Astrocyte of the cerebellum (primary cell): ENCODE data around the gene DPYSL5.
"Not testable (repeated sequence)": the region's sequence is repeated elsewhere in the genome, so short reads cannot be mapped to it uniquely, and the experiment has no call there.

Source experiments
- DNase-seq: peaks from one replicate; pipeline ENCODE4 v3.0.0-alpha.2; 2011; ENCODE audit warnings: low read depth
- H3K4me3 ChIP-seq: 2 replicates; pipeline ENCODE4 v1.5.1; 2011; ENCODE audit warnings: mild to moderate bottlenecking, low read depth, low read length, moderate library complexity
- CTCF ChIP-seq: IDR thresholded peaks from 2 replicates; pipeline ENCODE4 v1.5.1; 2012; ENCODE audit warnings: low read length, low read depth, moderate library complexity, mild to moderate bottlenecking; ENCODE audit errors: missing control alignments
- in situ Hi-C: cut with HindIII; loops from 2 replicates; pipeline ENCODE4 v1.10.0; 2017; ENCODE audit warnings: low sequenced_read_pairs

The DPYSL5 gene

GRCh38 chr2:26880910-26881435 is 33.0 kb downstream of the DPYSL5 start:
- no peak overlapping the region for H3K4me3 ChIP-seq
- no peak for DNase-seq
- no peak for TF ChIP-seq CTCF
- in situ Hi-C loops: no loop called here

GRCh38 chr2:26882220-26882619 is 34.3 kb downstream of the DPYSL5 start:
- H3K4me3 ChIP-seq, in situ Hi-C loops, DNase-seq: not testable (repeated sequence)

GRCh38 chr2:26883956-26884355 is 36.0 kb downstream of the DPYSL5 start:
- no peak overlapping the region for H3K4me3 ChIP-seq
- in situ Hi-C loops: no loop called here
- TF ChIP-seq CTCF: no peak
- no peak for DNase-seq

- no peak for DNase-seq
- no peak for TF ChIP-seq CTCF
- H3K4me3 ChIP-seq: no peak overlapping the region
- in situ Hi-C loops: no loop called here
Observed at GRCh38 chr2:26884486-26884885, 36.6 kb downstream of the DPYSL5 start.

GRCh38 chr2:26885651-26886329 is 37.9 kb downstream of the DPYSL5 start:
- DNase-seq: no peak

GRCh38 chr2:26886736-26887135 is 38.8 kb downstream of the DPYSL5 start:
- H3K4me3 ChIP-seq: no peak overlapping the region
- in situ Hi-C loops: no loop called here
- DNase-seq: no peak
- TF ChIP-seq CTCF: no peak

More at GRCh38 chr2:26885651-26886329, 37.9 kb downstream of the DPYSL5 start:
- no peak overlapping the region for H3K4me3 ChIP-seq
- in situ Hi-C loops: no loop called here
- TF ChIP-seq CTCF: no peak

GRCh38 chr2:26887151-26887550 is 39.2 kb downstream of the DPYSL5 start:
- DNase-seq: no peak
- no peak for TF ChIP-seq CTCF
- no peak overlapping the region for H3K4me3 ChIP-seq
- in situ Hi-C loops: no loop called here
